Lower lobe of right lung (tissue), 2 donors: ENCODE measurements around the gene RIBC1. TPM values are rescaled to one million over a fixed set of nuclear protein-coding genes. Genes with fewer than 3 reads are reported as not detected.

Experiments used
- ATAC-seq, 2 donors: fragments of 200-7000 bp; cut with Tn5 transposase; one replicate each; pipeline ENCODE4 v1.9.1; 2020 to 2022; ENCODE audit warnings: mild to moderate bottlenecking in 2 of 2, moderate library complexity in 2 of 2
- DNase-seq: peaks from one replicate; pipeline ENCODE4 v3.0.0-alpha.2; 2020
- H3K27ac ChIP-seq: fragments of 200-600 bp; one replicate; pipeline ENCODE4 v1.8.0; 2022
- H3K27me3 ChIP-seq: fragments of 200-600 bp; one replicate; pipeline ENCODE4 v1.8.0; 2022; ENCODE audit warnings: low read depth
- H3K36me3 ChIP-seq: fragments of 200-600 bp; one replicate; pipeline ENCODE4 v1.8.0; 2022; ENCODE audit warnings: mild to moderate bottlenecking
- H3K4me1 ChIP-seq: fragments of 200-600 bp; one replicate; pipeline ENCODE4 v1.8.0; 2022
- H3K4me3 ChIP-seq: fragments of 200-600 bp; one replicate; pipeline ENCODE4 v1.8.0; 2022; ENCODE audit warnings: mild to moderate bottlenecking
- H3K9me3 ChIP-seq: fragments of 200-600 bp; one replicate; pipeline ENCODE4 v1.8.0; 2022
- intact Hi-C: fragments of 100-400 bp; cut with DNase I; formaldehyde crosslinking; loops from one replicate; pipeline ENCODE4 v1.11.0; 2022
- microRNA-seq: library from miRNA; unstranded; fragments of <30 nt; microRNA quantifications from one replicate; pipeline ENCODE4 v1.2.0, GENCODE V29; 2020; ENCODE audit warnings: borderline number of aligned reads
- total RNA-seq: library from RNA; stranded (reverse); fragmentation: NEBNext Ultra II Directional; extraction: Animal tissue kit (Norgen Biotek cat#: 25700); gene quantifications from one replicate; pipeline ENCODE4 v1.2.1, GENCODE V29; 2021
- TF ChIP-seq, protein P1 (sequence below): fragments of 200-600 bp; IDR thresholded peaks from one replicate; pipeline ENCODE4 v1.8.0; 2022; ENCODE audit warnings: antibody characterized with exemption, mild to moderate bottlenecking
- donor health status: DM: no; HTN: yes; CAD: no; lungs with severe emphysema.

Gene RIBC1
- total RNA-seq, 1 donor from 2014 or later: 3.0 TPM

DNA sequence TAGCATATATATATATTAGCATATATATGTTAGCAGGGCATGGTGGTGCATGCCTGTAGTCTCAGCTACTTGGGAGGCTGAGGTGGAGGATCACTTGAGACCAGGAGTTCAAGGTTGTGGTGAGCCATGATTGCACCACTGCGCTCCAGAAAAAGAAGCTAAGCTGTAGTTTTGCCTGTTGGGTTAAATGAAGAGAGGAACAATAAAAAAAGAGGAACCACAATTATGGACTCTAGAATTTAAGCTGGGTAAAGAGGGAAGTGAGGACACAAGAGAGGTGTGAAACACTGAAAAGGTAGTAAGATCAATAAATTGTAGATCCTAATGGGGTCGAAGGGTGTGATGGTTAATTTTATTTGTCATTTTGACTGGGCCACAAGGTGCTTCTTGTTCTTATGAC lies 52.0 kb downstream of the RIBC1 start:
- no peaks in the 10 kb centered on the region for H3K27me3 ChIP-seq
- H3K36me3 ChIP-seq: no peaks in the 10 kb centered on the region
- H3K4me1 ChIP-seq: no peaks in the 10 kb centered on the region
- ATAC-seq (no peak), DNase-seq (no peak)
- intact Hi-C loops: no loop called here
- H3K27ac ChIP-seq: no peak overlapping the region
- no peaks in the 10 kb centered on the region for H3K9me3 ChIP-seq
- no peak overlapping the region for H3K4me3 ChIP-seq
- TF ChIP-seq, protein P1, sequence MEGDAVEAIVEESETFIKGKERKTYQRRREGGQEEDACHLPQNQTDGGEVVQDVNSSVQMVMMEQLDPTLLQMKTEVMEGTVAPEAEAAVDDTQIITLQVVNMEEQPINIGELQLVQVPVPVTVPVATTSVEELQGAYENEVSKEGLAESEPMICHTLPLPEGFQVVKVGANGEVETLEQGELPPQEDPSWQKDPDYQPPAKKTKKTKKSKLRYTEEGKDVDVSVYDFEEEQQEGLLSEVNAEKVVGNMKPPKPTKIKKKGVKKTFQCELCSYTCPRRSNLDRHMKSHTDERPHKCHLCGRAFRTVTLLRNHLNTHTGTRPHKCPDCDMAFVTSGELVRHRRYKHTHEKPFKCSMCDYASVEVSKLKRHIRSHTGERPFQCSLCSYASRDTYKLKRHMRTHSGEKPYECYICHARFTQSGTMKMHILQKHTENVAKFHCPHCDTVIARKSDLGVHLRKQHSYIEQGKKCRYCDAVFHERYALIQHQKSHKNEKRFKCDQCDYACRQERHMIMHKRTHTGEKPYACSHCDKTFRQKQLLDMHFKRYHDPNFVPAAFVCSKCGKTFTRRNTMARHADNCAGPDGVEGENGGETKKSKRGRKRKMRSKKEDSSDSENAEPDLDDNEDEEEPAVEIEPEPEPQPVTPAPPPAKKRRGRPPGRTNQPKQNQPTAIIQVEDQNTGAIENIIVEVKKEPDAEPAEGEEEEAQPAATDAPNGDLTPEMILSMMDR: no peak

DNA sequence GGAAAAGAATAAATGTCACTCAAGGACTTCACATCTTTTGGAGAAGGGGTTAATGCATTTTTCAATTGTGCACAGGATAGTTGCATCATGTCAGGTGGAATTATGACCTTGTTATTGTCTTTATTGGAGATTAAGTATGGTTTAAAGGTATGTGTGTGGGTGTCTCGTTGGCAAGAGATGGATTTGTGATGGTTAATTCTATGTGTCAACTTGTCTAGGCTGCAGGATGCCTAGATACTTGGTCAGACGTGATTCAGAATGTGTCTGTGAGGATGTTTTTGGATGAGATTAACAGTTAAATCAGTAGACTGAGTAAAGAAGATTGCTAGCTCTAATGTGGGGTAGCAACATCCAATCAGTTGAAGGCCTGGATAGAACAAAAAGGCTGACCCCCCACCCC lies 53.7 kb downstream of the RIBC1 start:
- Histone ChIP-seq H3K27me3 (no peaks in the 10 kb centered on the region), H3K36me3 (no peaks in the 10 kb centered on the region), H3K27ac (no peak overlapping the region), H3K4me1 (no peaks in the 10 kb centered on the region), H3K9me3 (no peaks in the 10 kb centered on the region), H3K4me3 (no peak overlapping the region)
- DNase-seq (no peak), ATAC-seq (no peak)
- intact Hi-C loops: no loop called here
- TF ChIP-seq, protein P1: no peak

DNA sequence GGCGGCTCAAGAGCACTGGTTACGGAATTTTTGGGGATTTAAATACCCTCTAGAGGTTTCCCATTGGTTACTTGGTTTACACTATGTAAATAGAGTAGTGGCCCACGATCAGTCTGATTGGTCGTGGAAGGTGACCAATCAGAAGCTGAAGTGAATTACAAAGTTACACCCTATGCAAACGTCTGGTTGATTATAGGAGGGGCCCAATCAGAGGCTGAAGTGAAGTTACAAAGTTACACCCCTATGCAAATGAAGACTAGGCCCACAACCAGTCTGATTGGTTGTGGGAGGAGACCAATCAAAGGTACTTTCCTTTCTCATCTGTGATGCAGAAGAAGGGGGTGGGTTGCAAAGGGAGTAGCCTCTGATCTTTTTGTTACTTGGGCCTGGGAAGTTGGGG lies 56.6 kb downstream of the RIBC1 start:
- Histone ChIP-seq H3K4me3 (no peak overlapping the region), H3K36me3 (no peaks in the 10 kb centered on the region), H3K9me3 (no peaks in the 10 kb centered on the region), H3K27ac (no peak overlapping the region), H3K27me3 (no peaks in the 10 kb centered on the region), H3K4me1 (no peaks in the 10 kb centered on the region)
- ATAC-seq: no peak
- TF ChIP-seq, protein P1: no peak
- intact Hi-C loops: no loop called here
- no peak for DNase-seq

Small RNA genes lying within 50 kb of the gene (microRNA-seq; reads per million reads assigned to microRNA genes)
- not detected for gene MIR6857

Other genes with a start within 250 kb of the RIBC1 start
- gene KDM5C, start 197.7 kb upstream of the RIBC1 start, total RNA-seq: 67.5 TPM
- gene IQSEC2, start 141.3 kb upstream of the RIBC1 start, total RNA-seq: 24.0 TPM
- gene SMC1A, start 219 bp upstream of the RIBC1 start, total RNA-seq: 52.0 TPM
- 51.6 TPM for gene HSD17B10, start 11.5 kb downstream of the RIBC1 start, total RNA-seq